Endodermal cell (in vitro differentiated cells): ENCODE measurements around the gene ESX1. TPM values are rescaled to one million over a fixed set of nuclear protein-coding genes. Genes with fewer than 3 reads are reported as not detected.

Experiments
- DNase-seq: peaks from one replicate; pipeline ENCODE4 v3.0.0-alpha.2; 2017
- H3K27ac ChIP-seq: 2 replicates; pipeline ENCODE4 v1.5.1; 2013; ENCODE audit warnings: mild to moderate bottlenecking, low read depth, low read length, moderate library complexity
- H3K27me3 ChIP-seq: 2 replicates; pipeline ENCODE4 v1.6.1; 2013; ENCODE audit warnings: mild to moderate bottlenecking, low read length, moderate library complexity; ENCODE audit not compliant: insufficient read depth, control insufficient read depth, poor library complexity, severe bottlenecking
- H3K36me3 ChIP-seq: 2 replicates; pipeline ENCODE4 v1.7.0; 2013; ENCODE audit warnings: mild to moderate bottlenecking, low read length, moderate library complexity; ENCODE audit not compliant: control insufficient read depth, insufficient read depth
- H3K4me1 ChIP-seq: one replicate; pipeline ENCODE4 v1.7.0; 2013; ENCODE audit warnings: low read length; ENCODE audit not compliant: control insufficient read depth, insufficient read depth
- H3K4me3 ChIP-seq: 2 replicates; pipeline ENCODE4 v1.5.1; 2013; ENCODE audit warnings: mild to moderate bottlenecking, low read length, moderate library complexity
- H3K9ac ChIP-seq: 2 replicates; pipeline ENCODE4 v1.6.1; 2013; ENCODE audit warnings: mild to moderate bottlenecking, low read length, moderate library complexity; ENCODE audit not compliant: poor library complexity, severe bottlenecking; ENCODE audit errors: extremely low read depth
- H3K9me3 ChIP-seq: 2 replicates; pipeline ENCODE4 v1.6.1; 2013; ENCODE audit warnings: mild to moderate bottlenecking, low read length, moderate library complexity; ENCODE audit not compliant: control insufficient read depth
- H3K27ac Mint-ChIP-seq: 2 replicates; pipeline ENCODE4 v1.8.0; 2020; ENCODE audit warnings: mixed read lengths
- H3K27me3 Mint-ChIP-seq: 2 replicates; pipeline ENCODE4 v1.8.0; 2021; ENCODE audit warnings: mild to moderate bottlenecking, mixed read lengths; ENCODE audit not compliant: insufficient read depth
- H3K36me3 Mint-ChIP-seq: 2 replicates; pipeline ENCODE4 v1.8.0; 2020; ENCODE audit warnings: low read depth, mixed read lengths
- H3K4me1 Mint-ChIP-seq: 2 replicates; pipeline ENCODE4 v1.8.0; 2020; ENCODE audit warnings: mixed read lengths
- H3K4me3 Mint-ChIP-seq: 2 replicates; pipeline ENCODE4 v1.8.0; 2020; ENCODE audit warnings: mild to moderate bottlenecking, moderate library complexity, mixed read lengths
- H3K9me3 Mint-ChIP-seq: 2 replicates; pipeline ENCODE4 v1.8.0; 2020; ENCODE audit warnings: mild to moderate bottlenecking, mixed read lengths
- CTCF ChIP-seq: fragments of 200-600 bp; sonication (generic); conservative IDR thresholded peaks from 2 replicates; pipeline ENCODE4 v1.5.0; 2021; ENCODE audit warnings: antibody characterized with exemption, mild to moderate bottlenecking
- WGBS, 2 experiments: methylation state at CpG; one replicate each; pipeline versions ENCODE4 v1.1.5 to v1.1.7; 2013; ENCODE audit warnings: missing lambda C conversion rate in 2 of 2, mixed read lengths in 1 of 2; ENCODE audit not compliant: insufficient coverage in 1 of 2, insufficient read length in 1 of 2; 5-methylcytosine and 5-hydroxymethylcytosine counted together
- total RNA-seq, 2 donors: library from RNA; stranded (reverse); fragmentation: NEBNext Ultra II Directional in 1 of 2; extraction: Animal tissue kit (Norgen Biotek cat#: 25700) in 1 of 2; gene quantifications; 2 replicates in 1 of 2; 3 replicates in 1 of 2; pipeline ENCODE4 v1.2.1, GENCODE V29; 2021

ESX1 gene
- total RNA-seq, 2 donors from 2014 or later, result not detected

- H3K36me3 Mint-ChIP-seq, result no peaks in the 10 kb centered on the region
- peaks cover 60% of the 10 kb centered on the region for H3K9me3 Mint-ChIP-seq
- Histone ChIP-seq H3K27me3 (no peaks in the 10 kb centered on the region), H3K4me3 (no peak overlapping the region), H3K36me3 (no peaks in the 10 kb centered on the region), H3K4me1 (no peaks in the 10 kb centered on the region), H3K27ac (no peak overlapping the region), H3K9ac (no peak overlapping the region), H3K9me3 (no peaks in the 10 kb centered on the region)
- peak overlapping the region; percentile 12 for H3K27ac Mint-ChIP-seq
- WGBS, 2 experiments, result 0 to 24% methylated on average over 1 to 5 of the region's 5 CpGs
- no peak overlapping the region for H3K4me3 Mint-ChIP-seq
- peak; percentile 61 for DNase-seq
- H3K4me1 Mint-ChIP-seq, result peaks cover 6% of the 10 kb centered on the region
- no peak for TF ChIP-seq CTCF
- no peaks in the 10 kb centered on the region for H3K27me3 Mint-ChIP-seq
These were observed 33.5 kb upstream of the ESX1 start for GRCh38 chrX:104288269-104288668.

- no peak overlapping the region for H3K27ac Mint-ChIP-seq
- no peaks in the 10 kb centered on the region for H3K9me3 ChIP-seq
- H3K4me1 Mint-ChIP-seq, result peaks cover 6% of the 10 kb centered on the region
- no peaks in the 10 kb centered on the region for H3K36me3 ChIP-seq
- TF ChIP-seq CTCF, result no peak
- no peak overlapping the region for H3K9ac ChIP-seq
- peaks cover 57% of the 10 kb centered on the region for H3K9me3 Mint-ChIP-seq
- no peak overlapping the region for H3K4me3 Mint-ChIP-seq
- no peak overlapping the region for H3K27ac ChIP-seq
- no peaks in the 10 kb centered on the region for H3K4me1 ChIP-seq
- no peaks in the 10 kb centered on the region for H3K27me3 Mint-ChIP-seq
- 92% methylated on average over 4 of the region's 4 CpGs; no CpG with 5 or more reads in 1 of the 2 experiments for WGBS, 2 experiments
- H3K27me3 ChIP-seq, result no peaks in the 10 kb centered on the region
- H3K36me3 Mint-ChIP-seq, result no peaks in the 10 kb centered on the region
- DNase-seq, result no peak
- no peak overlapping the region for H3K4me3 ChIP-seq
These were observed 30.5 kb upstream of the ESX1 start for GRCh38 chrX:104285201-104285600.

- no peaks in the 10 kb centered on the region for H3K27me3 ChIP-seq
- no peaks in the 10 kb centered on the region for H3K27me3 Mint-ChIP-seq
These were observed 29.8 kb upstream of the ESX1 start for GRCh38 chrX:104284507-104284906.

More at GRCh38 chrX:104284507-104284906, 29.8 kb upstream of the ESX1 start:
- Mint-ChIP-seq H3K4me1 (peaks cover 6% of the 10 kb centered on the region), H3K27ac (no peak overlapping the region), H3K36me3 (no peaks in the 10 kb centered on the region), H3K9me3 (peaks cover 53% of the 10 kb centered on the region), H3K4me3 (no peak overlapping the region)
- 71% methylated on average over 2 of the region's 2 CpGs; no CpG with 5 or more reads in 1 of the 2 experiments for WGBS, 2 experiments
- no peak for TF ChIP-seq CTCF
- H3K27ac ChIP-seq, result no peak overlapping the region
- no peak overlapping the region for H3K4me3 ChIP-seq
- no peaks in the 10 kb centered on the region for H3K36me3 ChIP-seq
- no peak overlapping the region for H3K9ac ChIP-seq
- H3K9me3 ChIP-seq, result no peaks in the 10 kb centered on the region
- H3K4me1 ChIP-seq, result no peaks in the 10 kb centered on the region
- DNase-seq, result no peak
